ENCODE data around the gene TNNT3. TPM values are rescaled to one million over a fixed set of nuclear protein-coding genes. Genes with fewer than 3 reads are reported as not detected.

Gene TNNT3
- total RNA-seq, 1 donor from 2014 or later, result 1.5 TPM

- DNase-seq (ENCODE audit: low spot score), result no peak
Observed at GRCh38 chr11:1922481-1923081, 3.1 kb downstream of the TNNT3 start.

- no peak for DNase-seq (ENCODE audit: low spot score)
Observed at GRCh38 chr11:1923201-1923956, 3.9 kb downstream of the TNNT3 start.

GRCh38 chr11:1924181-1924580 is 4.7 kb downstream of the TNNT3 start:
- DNase-seq (ENCODE audit: low spot score), result no peak

GRCh38 chr11:1924646-1925372 is 5.3 kb downstream of the TNNT3 start:
- DNase-seq (ENCODE audit: low spot score), result no peak

- no peak for DNase-seq (ENCODE audit: low spot score)
Observed at GRCh38 chr11:1925373-1926155, 6.1 kb downstream of the TNNT3 start.

GRCh38 chr11:1926156-1927025 is 6.9 kb downstream of the TNNT3 start:
- DNase-seq (ENCODE audit: low spot score), result no peak

- DNase-seq (ENCODE audit: low spot score), result no peak
Observed at GRCh38 chr11:1927026-1927847, 7.7 kb downstream of the TNNT3 start.

GRCh38 chr11:1927848-1928469 is 8.5 kb downstream of the TNNT3 start:
- no peak for DNase-seq (ENCODE audit: low spot score)

- no peak for DNase-seq (ENCODE audit: low spot score)
Observed at GRCh38 chr11:1928470-1928890, 9.0 kb downstream of the TNNT3 start.

GRCh38 chr11:1928891-1929541 is 9.5 kb downstream of the TNNT3 start:
- DNase-seq (ENCODE audit: low spot score), result no peak

- DNase-seq (ENCODE audit: low spot score), result no peak
Observed at GRCh38 chr11:1929621-1930461, 10.3 kb downstream of the TNNT3 start.

- no peak for DNase-seq (ENCODE audit: low spot score)
Observed at GRCh38 chr11:1930462-1930830, 10.9 kb downstream of the TNNT3 start.

GRCh38 chr11:1931341-1932104 is 12.0 kb downstream of the TNNT3 start:
- no peak for DNase-seq (ENCODE audit: low spot score)

- no peak for DNase-seq (ENCODE audit: low spot score)
Observed at GRCh38 chr11:1932105-1932480, 12.6 kb downstream of the TNNT3 start.

GRCh38 chr11:1932681-1933080 is 13.2 kb downstream of the TNNT3 start:
- DNase-seq (ENCODE audit: low spot score), result no peak

- no peak for DNase-seq (ENCODE audit: low spot score)
Observed at GRCh38 chr11:1933416-1934334, 14.2 kb downstream of the TNNT3 start.

All from mucosa of gallbladder (tissue), 1 donor.